GM18499 (cell line): ENCODE measurements around the gene ZNF667.
A peak's percentile ranks its signal among the peaks of the same experiment; 100 is the strongest.

Experiments
- ATAC-seq: cut with Tn5 transposase; IDR thresholded peaks from one replicate; pipeline ENCODE4 v1.9.1; 2021; ENCODE audit warnings: moderate number of reproducible peaks; ENCODE audit not compliant: insufficient read depth, unreplicated experiment

The ZNF667 gene

GRCh38 chr19:56476651-56477428 lies at the start of gene ZNF667:
TSS of gene ZNF667 (minus strand) at chr19:56477345. CDS start at chr19:56462370, 14,975 bp downstream.
- ATAC-seq, result no peak

DNA sequence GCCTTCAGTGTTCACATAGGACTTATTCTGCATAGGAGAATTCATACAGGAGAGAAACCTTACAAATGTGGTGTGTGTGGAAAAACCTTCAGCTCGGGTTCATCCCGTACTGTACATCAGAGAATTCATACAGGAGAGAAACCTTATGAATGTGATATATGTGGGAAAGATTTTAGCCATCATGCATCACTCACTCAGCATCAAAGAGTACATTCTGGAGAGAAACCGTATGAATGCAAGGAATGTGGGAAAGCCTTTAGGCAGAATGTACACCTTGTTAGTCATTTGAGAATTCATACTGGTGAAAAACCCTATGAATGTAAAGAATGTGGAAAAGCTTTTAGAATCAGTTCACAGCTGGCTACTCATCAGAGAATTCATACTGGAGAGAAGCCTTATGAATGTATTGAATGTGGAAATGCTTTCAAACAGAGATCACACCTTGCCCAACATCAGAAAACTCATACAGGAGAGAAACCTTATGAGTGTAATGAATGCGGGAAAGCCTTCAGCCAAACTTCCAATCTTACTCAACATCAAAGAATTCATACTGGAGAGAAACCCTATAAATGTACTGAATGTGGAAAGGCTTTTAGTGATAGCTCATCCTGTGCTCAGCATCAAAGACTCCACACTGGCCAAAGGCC lies 48.2 kb upstream of the ZNF667 start:
- no peak for ATAC-seq

DNA sequence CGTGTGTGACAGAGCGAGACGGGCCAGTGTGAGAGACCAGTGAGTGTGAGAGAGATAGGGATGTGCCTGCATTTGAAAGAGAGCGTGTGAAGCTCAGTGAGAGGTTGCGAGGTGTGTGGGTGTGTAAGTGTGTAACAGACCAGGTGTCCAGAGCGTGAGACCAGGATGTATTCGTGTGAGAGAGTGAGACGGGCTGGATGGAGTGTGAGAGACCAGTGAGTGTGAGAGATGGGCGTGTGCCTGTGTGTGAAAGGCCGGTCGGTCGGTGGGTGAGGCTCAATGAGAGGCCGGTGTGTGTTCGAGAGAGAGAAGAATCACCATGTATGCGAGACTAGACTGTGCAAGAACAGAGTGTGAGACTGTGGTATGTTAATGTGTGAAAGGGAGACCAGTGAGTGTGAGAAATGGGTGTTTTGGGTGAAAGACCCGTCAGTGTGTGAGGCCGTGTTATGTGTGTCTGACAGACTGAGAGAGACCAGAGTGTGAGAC lies 31.2 kb upstream of the ZNF667 start:
- no peak for ATAC-seq

DNA sequence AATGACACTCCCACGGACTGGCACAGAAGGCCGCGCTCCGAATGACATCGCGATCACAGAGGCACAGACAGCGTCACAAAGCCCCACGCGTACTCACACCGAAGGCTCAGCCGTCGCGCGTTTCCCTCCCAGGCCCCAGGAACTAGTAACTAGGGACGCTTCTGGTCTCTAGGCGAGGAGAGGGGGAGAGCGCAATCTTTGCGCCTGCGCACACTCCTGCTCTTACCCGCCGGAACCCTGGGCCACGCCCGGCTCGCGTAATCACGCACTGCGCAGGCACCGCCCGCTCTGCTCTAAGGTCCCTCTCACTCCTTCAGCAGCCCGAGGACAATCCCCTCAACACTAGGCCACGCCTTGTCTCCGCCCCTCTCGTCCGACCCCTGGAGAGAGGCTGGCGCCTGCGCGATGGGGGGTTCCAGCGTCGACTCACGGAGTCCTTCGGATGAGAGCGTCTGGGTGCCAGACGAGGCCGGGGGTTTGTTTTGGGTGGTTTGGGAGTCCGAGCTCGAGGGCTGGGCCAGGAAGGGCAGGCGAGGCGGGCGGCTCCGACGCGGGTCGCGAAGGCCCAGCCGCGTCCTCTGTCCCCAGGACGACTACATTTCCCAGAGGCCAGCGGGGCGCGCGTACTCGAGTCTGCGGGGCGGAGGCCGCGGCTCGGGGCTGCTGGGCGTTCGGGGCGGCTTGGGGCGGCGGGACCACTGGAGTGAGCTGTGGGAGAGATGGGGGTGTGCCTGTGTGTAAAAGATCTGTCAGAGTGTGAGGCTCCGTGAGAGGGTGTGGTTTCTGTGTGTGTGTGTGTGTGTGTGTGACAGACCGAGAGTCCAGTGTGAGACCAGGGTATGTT lies 30.5 kb upstream of the ZNF667 start, which contains the start of gene ZNF471:
Gene ZNF471, plus strand, starts transcription at position 410 of the 844 bp plus-strand sequence. CDS start 3,717 bp downstream, outside the sequence.
- no peak for ATAC-seq

DNA sequence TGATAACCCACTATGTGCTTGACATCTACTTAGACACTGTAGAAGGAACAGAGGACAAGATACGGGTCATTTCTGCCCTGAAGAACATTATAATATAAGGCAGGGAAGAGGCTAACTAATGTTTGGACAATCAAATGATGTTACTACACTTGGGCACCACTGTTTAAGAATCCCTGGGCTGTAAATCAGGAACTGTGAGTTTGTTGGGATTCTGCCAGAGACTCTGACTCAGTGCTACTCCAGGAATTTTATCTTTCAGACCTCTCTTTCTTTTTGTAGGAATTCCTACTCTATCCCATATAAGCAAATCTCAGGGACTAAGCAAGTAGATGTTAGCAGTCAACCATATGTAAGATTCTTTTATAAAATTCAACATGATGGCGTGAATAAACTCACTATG lies 27.4 kb upstream of the ZNF667 start:
- ATAC-seq, result no peak

- no peak for ATAC-seq
Observed at GRCh38 chr19:56491399-56491798, 14.3 kb upstream of the ZNF667 start.

GRCh38 chr19:56477429-56478338 lies 539 bp upstream of the ZNF667 start:
- ATAC-seq, result no peak

GRCh38 chr19:56476093-56476492 lies 1.1 kb downstream of the ZNF667 start:
- no peak for ATAC-seq

GRCh38 chr19:56474308-56474707 lies 2.8 kb downstream of the ZNF667 start:
- ATAC-seq, result no peak

GRCh38 chr19:56441206-56441792 lies 35.8 kb downstream of the ZNF667 start:
- no peak for ATAC-seq

DNA sequence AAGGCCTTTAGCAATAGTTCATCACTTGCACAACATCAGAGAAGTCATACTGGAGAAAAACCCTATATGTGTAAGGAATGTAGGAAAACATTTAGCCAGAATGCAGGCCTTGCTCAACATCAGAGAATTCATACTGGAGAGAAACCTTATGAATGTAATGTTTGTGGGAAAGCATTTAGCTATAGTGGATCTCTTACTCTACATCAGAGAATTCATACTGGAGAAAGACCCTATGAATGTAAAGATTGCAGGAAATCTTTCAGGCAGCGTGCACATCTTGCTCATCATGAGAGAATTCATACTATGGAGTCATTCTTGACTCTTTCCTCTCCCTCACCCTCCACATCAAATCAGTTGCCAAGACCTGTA lies 53.2 kb downstream of the ZNF667 start:
- no peak for ATAC-seq

DNA sequence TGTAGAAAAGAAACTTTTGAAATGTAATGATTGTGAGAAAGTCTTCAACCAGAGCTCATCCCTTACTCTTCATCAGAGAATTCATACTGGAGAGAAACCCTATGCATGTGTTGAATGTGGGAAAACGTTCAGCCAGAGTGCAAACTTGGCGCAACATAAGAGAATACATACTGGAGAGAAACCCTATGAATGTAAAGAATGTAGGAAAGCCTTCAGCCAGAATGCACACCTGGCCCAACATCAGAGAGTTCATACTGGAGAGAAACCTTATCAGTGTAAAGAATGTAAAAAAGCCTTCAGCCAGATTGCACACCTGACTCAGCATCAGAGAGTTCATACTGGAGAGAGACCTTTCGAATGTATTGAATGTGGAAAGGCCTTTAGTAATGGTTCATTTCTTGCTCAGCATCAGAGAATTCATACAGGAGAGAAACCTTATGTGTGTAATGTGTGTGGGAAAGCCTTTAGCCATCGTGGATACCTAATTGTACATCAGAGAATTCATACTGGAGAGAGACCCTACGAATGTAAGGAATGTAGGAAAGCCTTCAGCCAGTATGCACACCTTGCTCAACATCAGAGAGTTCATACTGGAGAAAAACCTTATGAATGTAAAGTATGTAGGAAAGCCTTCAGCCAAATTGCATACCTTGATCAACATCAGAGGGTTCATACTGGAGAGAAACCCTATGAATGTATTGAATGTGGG lies 53.7 kb downstream of the ZNF667 start:
- no peak for ATAC-seq

GRCh38 chr19:56405062-56405461 lies 72.1 kb downstream of the ZNF667 start:
- no peak for ATAC-seq

DNA sequence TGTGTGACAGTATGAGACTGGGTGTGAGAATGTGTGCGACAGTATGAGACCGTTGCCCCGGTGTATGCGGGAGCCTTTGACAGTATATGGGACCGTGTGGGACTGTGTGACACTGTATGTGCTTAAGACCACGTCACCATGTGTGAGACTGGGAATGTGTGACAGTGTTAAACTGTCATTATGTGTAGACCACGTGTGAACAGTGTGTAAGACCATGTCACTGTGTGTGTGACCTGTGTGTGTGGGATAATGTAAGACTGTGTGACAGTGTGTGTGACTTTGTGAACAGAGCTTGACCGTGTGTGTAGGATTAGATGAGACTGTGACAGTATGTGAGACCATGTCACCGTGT lies 72.5 kb downstream of the ZNF667 start:
- no peak for ATAC-seq

- peak; percentile 47 for ATAC-seq
Observed at GRCh38 chr19:56403764-56404704, 73.1 kb downstream of the ZNF667 start, which contains the start of gene ZNF583. TSS of gene ZNF583 (plus strand) at chr19:56404332. CDS start at chr19:56407115, 2,783 bp downstream.

DNA sequence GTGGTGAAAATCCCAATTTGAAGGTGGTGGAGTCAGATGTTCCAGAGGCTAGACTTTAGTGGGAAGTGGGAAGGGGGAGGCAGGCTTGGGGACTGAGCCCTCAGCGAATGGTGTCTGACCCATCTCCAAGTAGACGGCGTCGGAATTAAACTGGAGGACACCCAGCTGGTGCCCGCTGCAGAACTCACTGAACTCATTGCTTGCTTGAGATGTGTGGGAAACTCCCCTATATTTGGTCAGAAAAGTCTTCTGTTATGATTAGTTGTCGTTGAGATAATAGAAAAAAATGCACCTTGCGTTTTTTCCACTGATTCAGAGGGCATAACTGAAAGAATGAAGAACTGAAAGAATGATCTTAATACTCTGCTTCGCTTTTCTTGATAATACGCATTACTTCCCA lies 73.9 kb downstream of the ZNF667 start:
- ATAC-seq, result peak; percentile 23

DNA sequence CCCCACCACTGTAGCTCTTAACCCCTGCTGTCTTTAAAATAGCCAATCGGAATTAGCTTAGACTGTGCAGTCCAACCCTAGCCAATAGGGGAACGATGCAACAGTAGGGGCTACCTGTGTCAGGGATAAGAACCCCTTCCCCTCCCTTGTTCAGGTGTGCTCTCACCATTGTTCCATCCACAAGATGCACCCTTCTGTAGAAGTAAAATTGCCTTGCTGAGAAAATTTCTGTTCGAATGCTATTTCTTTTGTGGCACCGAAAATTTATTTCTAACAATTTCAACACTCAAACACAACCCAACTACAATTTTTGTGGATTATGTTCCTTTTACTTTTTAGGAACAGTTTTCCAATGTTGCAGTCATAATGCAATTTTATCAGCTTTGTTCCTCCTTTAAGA lies 76.7 kb downstream of the ZNF667 start:
- no peak for ATAC-seq

- ATAC-seq, result no peak
Observed at GRCh38 chr19:56398809-56399208, 78.3 kb downstream of the ZNF667 start.
